GM12801 (cell line): ENCODE data around the gene CYP2B6.

Experiments
- TF ChIP-seq, protein P1 (sequence below): IDR thresholded peaks from one replicate; pipeline ENCODE4 v1.5.1; 2011; ENCODE audit warnings: control low read depth; ENCODE audit not compliant: insufficient read length; ENCODE audit errors: extremely low read depth

Gene CYP2B6

GRCh38 chr19:40959338-40959737, 31.7 kb upstream of the CYP2B6 start:
- TF ChIP-seq, protein P1, sequence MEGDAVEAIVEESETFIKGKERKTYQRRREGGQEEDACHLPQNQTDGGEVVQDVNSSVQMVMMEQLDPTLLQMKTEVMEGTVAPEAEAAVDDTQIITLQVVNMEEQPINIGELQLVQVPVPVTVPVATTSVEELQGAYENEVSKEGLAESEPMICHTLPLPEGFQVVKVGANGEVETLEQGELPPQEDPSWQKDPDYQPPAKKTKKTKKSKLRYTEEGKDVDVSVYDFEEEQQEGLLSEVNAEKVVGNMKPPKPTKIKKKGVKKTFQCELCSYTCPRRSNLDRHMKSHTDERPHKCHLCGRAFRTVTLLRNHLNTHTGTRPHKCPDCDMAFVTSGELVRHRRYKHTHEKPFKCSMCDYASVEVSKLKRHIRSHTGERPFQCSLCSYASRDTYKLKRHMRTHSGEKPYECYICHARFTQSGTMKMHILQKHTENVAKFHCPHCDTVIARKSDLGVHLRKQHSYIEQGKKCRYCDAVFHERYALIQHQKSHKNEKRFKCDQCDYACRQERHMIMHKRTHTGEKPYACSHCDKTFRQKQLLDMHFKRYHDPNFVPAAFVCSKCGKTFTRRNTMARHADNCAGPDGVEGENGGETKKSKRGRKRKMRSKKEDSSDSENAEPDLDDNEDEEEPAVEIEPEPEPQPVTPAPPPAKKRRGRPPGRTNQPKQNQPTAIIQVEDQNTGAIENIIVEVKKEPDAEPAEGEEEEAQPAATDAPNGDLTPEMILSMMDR: no peak

- TF ChIP-seq, protein P1: no peak
Measured at GRCh38 chr19:40960062-40960685, 30.9 kb upstream of the CYP2B6 start.

- TF ChIP-seq, protein P1: no peak
Measured at GRCh38 chr19:40960780-40961179, 30.3 kb upstream of the CYP2B6 start.

DNA sequence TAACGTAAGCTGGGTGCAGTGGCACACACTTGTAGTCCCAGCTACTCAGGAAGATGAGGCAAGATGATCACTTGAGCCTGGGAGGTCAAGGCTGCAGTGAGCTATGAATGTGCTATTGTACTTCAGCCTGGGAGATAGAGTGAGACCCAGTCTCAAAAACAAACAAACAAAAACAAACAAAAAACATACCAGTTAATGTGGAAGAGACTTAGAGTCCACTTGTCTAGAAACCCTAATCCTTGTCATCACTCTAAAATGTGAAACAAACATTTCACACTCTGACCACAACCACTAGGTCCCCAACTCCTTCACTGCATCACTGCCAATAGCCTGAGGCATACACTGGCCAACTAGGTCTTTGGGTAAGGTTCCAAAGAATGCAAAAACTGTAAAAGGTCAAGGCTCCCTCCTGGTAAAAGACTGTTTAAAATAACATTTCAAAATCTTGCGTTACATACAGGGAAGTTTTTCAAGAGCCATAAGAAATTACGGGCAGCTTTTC, 28.6 kb upstream of the CYP2B6 start:
- TF ChIP-seq, protein P1: no peak

DNA sequence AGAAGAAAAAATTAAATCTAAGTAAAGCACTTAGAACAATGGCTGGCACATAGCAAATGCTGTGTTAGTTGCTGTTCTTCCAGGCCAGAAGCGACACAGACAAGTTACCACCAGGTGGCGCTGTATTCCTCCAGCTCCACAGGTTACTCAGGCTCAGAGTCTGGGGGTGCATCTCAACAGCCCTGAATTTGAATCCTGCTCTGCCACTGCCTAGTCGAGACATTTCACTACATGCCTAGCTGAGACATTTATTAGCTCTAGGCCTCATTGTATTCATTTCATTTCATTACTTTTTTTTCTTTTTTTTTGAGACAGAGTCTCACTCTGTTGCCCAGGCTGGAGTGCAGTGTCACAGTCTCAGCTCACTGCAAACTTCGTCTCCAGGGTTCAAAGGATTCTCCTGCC, 16.4 kb upstream of the CYP2B6 start:
- TF ChIP-seq, protein P1: no peak

GRCh38 chr19:40976134-40976533, 14.9 kb upstream of the CYP2B6 start:
- TF ChIP-seq, protein P1: no peak

DNA sequence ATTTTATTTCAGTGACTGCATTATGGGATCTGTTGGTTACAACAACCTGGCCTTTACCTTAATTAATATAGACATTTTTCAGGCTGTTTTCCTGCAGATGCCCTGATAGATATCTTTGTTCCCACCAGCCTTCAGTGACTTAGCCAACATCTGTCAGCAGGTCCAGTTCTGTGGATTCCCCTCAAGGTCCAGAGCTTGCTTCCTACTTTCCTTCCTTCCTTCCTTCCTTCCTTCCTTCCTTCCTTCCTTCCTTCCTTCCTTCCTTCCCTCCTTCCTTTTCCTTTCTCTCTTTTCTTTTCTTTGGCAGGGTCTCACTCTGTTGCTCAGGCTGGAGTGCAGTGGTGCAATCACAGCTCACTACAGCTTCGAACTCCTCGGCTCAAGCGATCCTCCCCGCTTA, 14.4 kb upstream of the CYP2B6 start:
- TF ChIP-seq, protein P1: no peak
